PC-9 (cell line): ENCODE results near the gene MTHFD1.

Experiments used
- EZH2 ChIP-seq: fragments of 200-600 bp; sonication (generic); IDR thresholded peaks from 2 replicates; pipeline ENCODE4 v1.8.0; 2017; ENCODE audit warnings: antibody characterized with exemption, low read depth
- TF ChIP-seq, protein P1 (sequence below): fragments of 200-600 bp; sonication (generic); conservative IDR thresholded peaks from 2 replicates; pipeline ENCODE4 v1.6.1; 2017; ENCODE audit warnings: mixed run types, antibody characterized with exemption, mild to moderate bottlenecking, moderate library complexity

DNA sequence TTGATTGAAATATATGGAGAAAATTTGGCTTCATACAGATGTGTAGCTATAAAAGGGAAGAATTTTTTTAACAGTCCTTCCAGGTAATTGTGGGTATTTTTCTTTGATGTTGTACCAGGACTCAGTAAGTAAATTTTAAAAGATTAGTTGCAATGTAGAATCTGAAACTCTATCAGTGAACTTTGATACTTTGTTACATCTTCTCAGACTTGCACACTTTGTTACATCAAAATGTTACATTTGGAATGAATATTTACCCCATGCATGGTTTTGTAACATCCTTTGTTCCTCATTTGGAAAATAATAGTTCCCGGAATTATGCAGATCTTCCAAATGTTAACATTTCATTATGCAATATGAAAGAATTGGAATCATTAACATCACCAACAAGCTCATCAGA, 13.8 kb downstream of the MTHFD1 start:
- TF ChIP-seq, protein P1, sequence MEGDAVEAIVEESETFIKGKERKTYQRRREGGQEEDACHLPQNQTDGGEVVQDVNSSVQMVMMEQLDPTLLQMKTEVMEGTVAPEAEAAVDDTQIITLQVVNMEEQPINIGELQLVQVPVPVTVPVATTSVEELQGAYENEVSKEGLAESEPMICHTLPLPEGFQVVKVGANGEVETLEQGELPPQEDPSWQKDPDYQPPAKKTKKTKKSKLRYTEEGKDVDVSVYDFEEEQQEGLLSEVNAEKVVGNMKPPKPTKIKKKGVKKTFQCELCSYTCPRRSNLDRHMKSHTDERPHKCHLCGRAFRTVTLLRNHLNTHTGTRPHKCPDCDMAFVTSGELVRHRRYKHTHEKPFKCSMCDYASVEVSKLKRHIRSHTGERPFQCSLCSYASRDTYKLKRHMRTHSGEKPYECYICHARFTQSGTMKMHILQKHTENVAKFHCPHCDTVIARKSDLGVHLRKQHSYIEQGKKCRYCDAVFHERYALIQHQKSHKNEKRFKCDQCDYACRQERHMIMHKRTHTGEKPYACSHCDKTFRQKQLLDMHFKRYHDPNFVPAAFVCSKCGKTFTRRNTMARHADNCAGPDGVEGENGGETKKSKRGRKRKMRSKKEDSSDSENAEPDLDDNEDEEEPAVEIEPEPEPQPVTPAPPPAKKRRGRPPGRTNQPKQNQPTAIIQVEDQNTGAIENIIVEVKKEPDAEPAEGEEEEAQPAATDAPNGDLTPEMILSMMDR: no peak
- TF ChIP-seq EZH2: no peak
